ENCODE measurements around the gene KRI1. TPM values are rescaled to one million over a fixed set of nuclear protein-coding genes. Genes with fewer than 3 reads are reported as not detected.

Gene KRI1
- total and polyA plus RNA-seq, 3 experiments from 2014 or later, result 45.7 to 64.5 (median 61.6) TPM

GRCh38 chr19:10602330-10603083 lies 36.7 kb upstream of the KRI1 start:
- H3K4me1 Mint-ChIP-seq, result peaks cover 24 to 42% (median 29%) of the 10 kb centered on the region in 3 donors
- H3K4me3 Mint-ChIP-seq, result peak overlapping the region; percentile 97 to 99 (median 99)
- POLR2A ChIA-PET, result interaction anchor here (0.5 to 3.7 kb wide), 13 partner anchors 9 to 233 kb away, joined by 3 to 28 read pairs (median 5); partner anchors contain the start of genes KRI1 and TMED1
- peak overlapping the region; percentile 78 to 99 (median 98) for H3K27ac Mint-ChIP-seq
- H3K36me3 ChIP-seq (ENCODE audit: insufficient read depth, low read length), result no peaks in the 10 kb centered on the region
- H3K36me3 Mint-ChIP-seq, result peaks cover 0 to 13% (median 2%) of the 10 kb centered on the region in 3 donors
- CTCF ChIA-PET, result interaction anchor here (0.5 to 8.4 kb wide), 10 partner anchors 10 to 291 kb away, joined by 3 to 76 read pairs (median 4); partner anchors contain the start of gene KRI1
- H3K9me3 ChIP-seq (ENCODE audit: low read length), result no peaks in the 10 kb centered on the region
- H3K4me1 ChIP-seq (ENCODE audit: insufficient read depth, low read length), result peaks cover 22% of the 10 kb centered on the region
- H3K4me3 ChIP-seq (ENCODE audit: low read length), result peak overlapping the region; percentile 84
- no peaks in the 10 kb centered on the region for H3K27me3 ChIP-seq (ENCODE audit: insufficient read depth, low read length, poor library complexity, severe bottlenecking)
- H3K27ac ChIP-seq (ENCODE audit: low read depth, low read length), result peak overlapping the region; percentile 89
- DNase-seq, result peak; percentile 79 to 90 (median 85)
- no peaks in the 10 kb centered on the region for H3K27me3 Mint-ChIP-seq
- H3K9me3 Mint-ChIP-seq, result no peaks in the 10 kb centered on the region

- Histone ChIP-seq H3K4me3 (ENCODE audit: low read length) (no peak overlapping the region), H3K27me3 (ENCODE audit: insufficient read depth, low read length, poor library complexity, severe bottlenecking) (no peaks in the 10 kb centered on the region), H3K9me3 (ENCODE audit: low read length) (no peaks in the 10 kb centered on the region), H3K4me1 (ENCODE audit: insufficient read depth, low read length) (peaks cover 23% of the 10 kb centered on the region), H3K36me3 (ENCODE audit: insufficient read depth, low read length) (no peaks in the 10 kb centered on the region), H3K27ac (ENCODE audit: low read depth, low read length) (peak overlapping the region; percentile 16)
- Mint-ChIP-seq H3K9me3 (no peaks in the 10 kb centered on the region), H3K4me3 (peak overlapping the region; percentile 61 to 84 (median 78)), H3K36me3 (peaks cover 0 to 11% (median 0%) of the 10 kb centered on the region in 3 donors), H3K27ac (peak overlapping the region in 7 of 8 donors; percentile 66 to 97 (median 86)), H3K27me3 (no peaks in the 10 kb centered on the region), H3K4me1 (peaks cover 24 to 40% (median 27%) of the 10 kb centered on the region in 3 donors)
- CTCF ChIA-PET, result interaction anchor here (0.5 to 8.4 kb wide), 8 partner anchors 17 to 291 kb away, joined by 3 to 76 read pairs (median 4); partner anchors contain the start of gene KRI1
- DNase-seq, result no peak
- POLR2A ChIA-PET, result interaction anchor here (0.5 to 3.7 kb wide), 12 partner anchors 21 to 234 kb away, joined by 3 to 28 read pairs (median 4); partner anchors contain the start of genes KRI1 and TMED1
Observed at GRCh38 chr19:10601999-10602329, 36.2 kb upstream of the KRI1 start.

GRCh38 chr19:10600149-10600548 lies 34.3 kb upstream of the KRI1 start:
- no peaks in the 10 kb centered on the region for H3K9me3 Mint-ChIP-seq
- peak overlapping the region in 1 of 8 donors; percentile 65 for H3K27ac Mint-ChIP-seq
- CTCF ChIA-PET, result interaction anchor here (1.0 to 8.4 kb wide), 3 partner anchors 19 to 35 kb away, joined by 3 to 76 read pairs (median 3); no protein-coding TSS in a partner anchor
- H3K27me3 ChIP-seq (ENCODE audit: insufficient read depth, low read length, poor library complexity, severe bottlenecking), result no peaks in the 10 kb centered on the region
- POLR2A ChIA-PET, result interaction anchor here (0.5 to 1.0 kb wide), 2 partner anchors 15 to 236 kb away, joined by 3 to 4 read pairs; partner anchors contain the start of gene TMED1
- no peaks in the 10 kb centered on the region for H3K27me3 Mint-ChIP-seq
- H3K9me3 ChIP-seq (ENCODE audit: low read length), result no peaks in the 10 kb centered on the region
- no peak for DNase-seq
- no peak overlapping the region for H3K4me3 ChIP-seq (ENCODE audit: low read length)
- peak overlapping the region in 5 of 7 donors; percentile 23 to 84 (median 48) for H3K4me3 Mint-ChIP-seq
- H3K4me1 ChIP-seq (ENCODE audit: insufficient read depth, low read length), result peaks cover 36% of the 10 kb centered on the region
- peaks cover 38 to 48% (median 42%) of the 10 kb centered on the region in 3 donors for H3K4me1 Mint-ChIP-seq
- H3K27ac ChIP-seq (ENCODE audit: low read depth, low read length), result no peak overlapping the region
- peaks cover 0 to 11% (median 0%) of the 10 kb centered on the region in 3 donors for H3K36me3 Mint-ChIP-seq
- H3K36me3 ChIP-seq (ENCODE audit: insufficient read depth, low read length), result no peaks in the 10 kb centered on the region

GRCh38 chr19:10593820-10594637 lies 28.2 kb upstream of the KRI1 start:
- H3K36me3 Mint-ChIP-seq, result no peaks in the 10 kb centered on the region
- Histone ChIP-seq H3K36me3 (ENCODE audit: insufficient read depth, low read length) (no peaks in the 10 kb centered on the region), H3K27ac (ENCODE audit: low read depth, low read length) (no peak overlapping the region), H3K4me3 (ENCODE audit: low read length) (no peak overlapping the region), H3K27me3 (ENCODE audit: insufficient read depth, low read length, poor library complexity, severe bottlenecking) (no peaks in the 10 kb centered on the region), H3K4me1 (ENCODE audit: insufficient read depth, low read length) (peaks cover 16% of the 10 kb centered on the region), H3K9me3 (ENCODE audit: low read length) (no peaks in the 10 kb centered on the region)
- no peaks in the 10 kb centered on the region for H3K9me3 Mint-ChIP-seq
- H3K4me3 Mint-ChIP-seq, result peak overlapping the region in 1 of 7 donors; percentile 42
- ChIA-PET CTCF (interaction anchor here (3.6 to 5.9 kb wide), 3 partner anchors 13 to 50 kb away, joined by 17 to 33 read pairs (median 31); no protein-coding TSS in a partner anchor), POLR2A (no interaction called here)
- H3K4me1 Mint-ChIP-seq, result peaks cover 24 to 26% (median 25%) of the 10 kb centered on the region in 3 donors
- no peak for DNase-seq
- H3K27me3 Mint-ChIP-seq, result no peaks in the 10 kb centered on the region
- peak overlapping the region in 1 of 8 donors; percentile 68 for H3K27ac Mint-ChIP-seq

DNA sequence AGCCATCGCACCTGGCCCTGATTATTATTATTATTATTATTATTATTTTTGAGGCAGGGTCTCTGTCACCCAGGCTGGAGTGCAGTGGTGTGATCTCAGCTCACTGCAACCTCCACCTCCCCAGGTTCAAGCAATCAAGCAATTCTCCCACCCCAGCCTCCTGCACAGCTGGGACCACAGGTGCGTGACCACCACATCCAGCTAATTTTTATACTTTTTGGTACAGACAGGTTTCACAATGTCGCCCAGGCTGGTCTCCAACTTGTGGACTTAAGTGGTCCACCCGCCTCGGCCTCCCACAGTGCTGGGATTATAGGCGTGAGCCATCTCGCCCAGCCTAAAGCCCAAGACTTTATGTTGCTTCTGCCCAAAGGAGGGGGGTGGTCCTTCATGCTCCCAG lies 27.3 kb upstream of the KRI1 start:
- Mint-ChIP-seq H3K4me1 (peaks cover 24 to 26% (median 24%) of the 10 kb centered on the region in 3 donors), H3K4me3 (no peak overlapping the region), H3K36me3 (no peaks in the 10 kb centered on the region), H3K27ac (no peak overlapping the region), H3K9me3 (no peaks in the 10 kb centered on the region), H3K27me3 (no peaks in the 10 kb centered on the region)
- Histone ChIP-seq H3K27ac (ENCODE audit: low read depth, low read length) (no peak overlapping the region), H3K36me3 (ENCODE audit: insufficient read depth, low read length) (no peaks in the 10 kb centered on the region), H3K4me1 (ENCODE audit: insufficient read depth, low read length) (peaks cover 16% of the 10 kb centered on the region), H3K4me3 (ENCODE audit: low read length) (no peak overlapping the region), H3K9me3 (ENCODE audit: low read length) (no peaks in the 10 kb centered on the region), H3K27me3 (ENCODE audit: insufficient read depth, low read length, poor library complexity, severe bottlenecking) (no peaks in the 10 kb centered on the region)
- ChIA-PET CTCF (interaction anchor here (5.0 to 5.9 kb wide), 2 partner anchors 12 to 50 kb away, joined by 31 to 33 read pairs; no protein-coding TSS in a partner anchor), POLR2A (no interaction called here)
- no peak for DNase-seq

- peak overlapping the region in 1 of 8 donors; percentile 2 for H3K27ac Mint-ChIP-seq
- no peak overlapping the region for H3K4me3 ChIP-seq (ENCODE audit: low read length)
- no peak overlapping the region for H3K27ac ChIP-seq (ENCODE audit: low read depth, low read length)
- H3K9me3 ChIP-seq (ENCODE audit: low read length), result no peaks in the 10 kb centered on the region
- no peak overlapping the region for H3K4me3 Mint-ChIP-seq
- H3K27me3 Mint-ChIP-seq, result peaks cover 7 to 8% of the 10 kb centered on the region in 2 donors
- DNase-seq, result no peak
- no peaks in the 10 kb centered on the region for H3K4me1 ChIP-seq (ENCODE audit: insufficient read depth, low read length)
- H3K27me3 ChIP-seq (ENCODE audit: insufficient read depth, low read length, poor library complexity, severe bottlenecking), result no peaks in the 10 kb centered on the region
- ChIA-PET CTCF (no interaction called here), POLR2A (no interaction called here)
- peaks cover 14 to 23% (median 20%) of the 10 kb centered on the region in 3 donors for H3K4me1 Mint-ChIP-seq
- H3K9me3 Mint-ChIP-seq, result peaks cover 0 to 1% (median 0%) of the 10 kb centered on the region in 5 donors
- peaks cover 0 to 2% (median 0%) of the 10 kb centered on the region in 3 donors for H3K36me3 Mint-ChIP-seq
- H3K36me3 ChIP-seq (ENCODE audit: insufficient read depth, low read length), result no peaks in the 10 kb centered on the region
Observed at GRCh38 chr19:10587839-10588150, 22.0 kb upstream of the KRI1 start.

DNA sequence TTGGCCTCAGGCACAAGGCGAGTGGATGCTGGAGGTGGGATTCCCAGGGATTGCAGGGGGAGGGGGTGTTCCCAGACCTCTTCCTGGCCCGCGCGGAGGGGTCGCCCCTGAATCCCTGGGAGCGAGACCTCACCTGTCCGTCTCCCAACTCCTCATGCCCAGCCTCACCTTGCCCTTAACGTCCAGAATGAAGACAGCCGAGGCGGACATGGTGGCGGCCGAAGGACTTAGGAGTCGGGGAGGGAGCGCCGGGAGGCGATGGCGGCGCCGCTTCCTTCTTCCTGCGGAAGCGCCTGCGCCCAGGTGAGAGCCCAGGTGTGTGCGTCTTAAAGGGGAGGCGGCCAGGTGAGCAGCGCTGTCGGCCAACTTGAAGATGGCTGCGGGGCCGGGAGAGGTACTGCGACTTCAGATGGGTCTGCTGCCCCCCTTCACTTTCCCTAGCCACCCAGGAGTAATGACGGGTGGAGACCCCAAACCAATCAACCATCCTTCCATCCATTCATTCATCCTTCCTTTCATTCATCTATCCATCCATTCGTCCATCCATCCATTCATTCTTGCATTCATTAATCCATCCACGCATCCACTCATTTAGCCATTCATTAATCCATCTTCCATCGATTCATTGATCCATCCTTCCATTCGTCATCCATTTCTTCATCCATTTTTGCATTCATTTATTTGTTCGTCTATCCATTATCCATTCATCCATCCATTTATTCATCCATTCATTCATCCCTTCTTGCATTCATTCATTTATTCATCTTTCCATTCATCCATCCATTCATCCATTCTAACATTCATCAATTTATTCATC lies 21.4 kb upstream of the KRI1 start, which contains the start of gene AP1M2:
Gene AP1M2, minus strand, starts transcription at position 291 of the 817 bp plus-strand sequence. Its CDS starts 81 bp downstream, at position 210.
- no peaks in the 10 kb centered on the region for H3K27me3 ChIP-seq (ENCODE audit: insufficient read depth, low read length, poor library complexity, severe bottlenecking)
- H3K4me1 Mint-ChIP-seq, result peaks cover 14 to 23% (median 20%) of the 10 kb centered on the region in 3 donors
- H3K27ac Mint-ChIP-seq, result peak within 1 kb of the TSS in 2 of 8 donors; percentile 2 to 83
- no peak within 1 kb of the TSS for H3K4me3 ChIP-seq (ENCODE audit: low read length)
- no peaks in the 10 kb centered on the region for H3K4me1 ChIP-seq (ENCODE audit: insufficient read depth, low read length)
- ChIA-PET POLR2A (no interaction called here), CTCF (no interaction called here)
- peaks cover 7 to 8% of the 10 kb centered on the region in 2 donors for H3K27me3 Mint-ChIP-seq
- H3K27ac ChIP-seq (ENCODE audit: low read depth, low read length), result no peak within 1 kb of the TSS
- peaks cover 0 to 1% (median 0%) of the 10 kb centered on the region in 5 donors for H3K9me3 Mint-ChIP-seq
- peak within 1 kb of the TSS in 1 of 7 donors; percentile 13 for H3K4me3 Mint-ChIP-seq
- peaks cover 0 to 2% (median 0%) of the 10 kb centered on the region in 3 donors for H3K36me3 Mint-ChIP-seq
- DNase-seq, result no peak
- no peaks in the 10 kb centered on the region for H3K36me3 ChIP-seq (ENCODE audit: insufficient read depth, low read length)
- no peaks in the 10 kb centered on the region for H3K9me3 ChIP-seq (ENCODE audit: low read length)
